ENCODE data around the gene RAI1.

The RAI1 gene

DNA sequence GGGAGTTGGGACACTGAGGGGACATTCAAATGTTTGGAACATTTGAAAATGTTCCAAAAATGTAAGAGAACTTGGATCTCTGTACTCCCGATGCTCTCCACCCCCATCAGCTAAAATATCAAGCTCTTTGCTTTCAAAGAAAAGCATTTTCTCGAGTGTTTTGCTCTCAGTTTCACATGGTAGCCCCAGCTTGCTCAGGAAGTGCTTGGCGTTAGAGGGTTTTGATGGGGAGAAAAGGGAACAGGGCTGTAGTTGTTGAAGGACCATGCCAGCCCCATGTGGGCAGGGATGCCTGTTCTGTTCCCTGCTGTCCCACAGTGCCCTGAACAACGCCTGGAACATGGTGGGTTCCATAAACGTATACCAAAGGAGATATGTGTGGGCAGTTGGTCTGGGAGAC, 37.0 kb downstream of the RAI1 start:
- no peak for DNase-seq (ENCODE audit: low read depth in 2 of 2)

GRCh38 chr17:17719199-17719940, 38.1 kb downstream of the RAI1 start:
- no peak for DNase-seq (ENCODE audit: low read depth in 2 of 2)

DNA sequence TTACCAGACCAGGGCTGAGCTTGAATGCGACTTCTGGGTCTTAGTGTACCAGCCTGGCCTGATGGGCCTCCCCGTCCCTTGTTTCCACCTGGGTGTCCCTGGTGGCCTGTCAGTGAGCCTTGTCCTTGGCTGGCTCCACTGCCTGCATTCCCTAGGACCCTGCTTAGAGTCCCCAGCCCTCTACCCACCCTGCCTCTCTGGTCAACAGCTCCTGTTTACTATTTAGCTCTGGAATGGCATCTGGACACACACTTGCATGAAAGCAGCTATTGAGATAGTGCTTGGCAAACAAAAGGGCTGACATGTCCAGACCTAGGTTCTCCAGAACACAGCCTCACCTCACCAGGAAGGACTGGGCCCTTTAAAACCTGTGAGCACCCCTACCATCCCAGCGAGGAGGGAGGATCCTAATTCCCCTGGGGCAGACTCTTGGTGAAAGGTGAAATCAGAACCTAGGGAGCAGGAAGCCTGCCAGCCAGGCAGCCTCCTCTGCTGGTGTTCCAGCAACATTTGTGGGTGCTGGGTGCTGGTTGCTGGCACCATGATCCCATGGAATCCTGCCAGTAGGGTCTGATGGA, 38.8 kb downstream of the RAI1 start:
- no peak for DNase-seq (ENCODE audit: low read depth in 2 of 2)

DNA sequence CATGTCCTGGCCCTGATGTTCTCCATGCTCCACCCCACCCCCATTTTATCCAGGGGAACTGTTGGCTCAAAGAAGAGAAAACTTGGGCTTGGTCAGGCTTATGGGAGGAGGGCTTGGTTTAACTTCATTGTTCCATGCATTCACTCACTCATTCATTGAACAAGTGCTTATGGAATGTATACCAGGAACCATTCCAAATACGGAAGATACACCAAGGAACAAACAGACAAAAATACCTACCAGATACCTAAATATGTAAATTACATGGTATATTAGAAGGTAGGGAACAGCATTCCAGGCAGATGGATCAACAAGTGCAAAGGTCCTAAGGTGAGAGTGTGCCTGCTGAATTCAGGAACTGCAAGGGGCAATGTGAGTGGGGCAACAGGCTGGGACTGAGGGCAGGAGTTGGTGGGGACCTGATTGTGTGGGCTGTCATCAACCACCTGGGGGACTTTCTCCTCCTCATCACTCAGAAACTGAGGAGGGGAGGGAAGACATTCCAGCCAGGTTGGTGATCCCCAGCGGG, 39.9 kb downstream of the RAI1 start:
- no peak for DNase-seq (ENCODE audit: low read depth in 2 of 2)

- DNase-seq (ENCODE audit: low read depth in 2 of 2) = no peak
These were observed 41.0 kb downstream of the RAI1 start for GRCh38 chr17:17722081-17722905.

- no peak for DNase-seq (ENCODE audit: low read depth in 2 of 2)
These were observed 41.7 kb downstream of the RAI1 start for GRCh38 chr17:17722906-17723353.

- DNase-seq (ENCODE audit: low read depth in 2 of 2) = peak in 1 of 2 donors; percentile 25
These were observed 42.4 kb downstream of the RAI1 start for GRCh38 chr17:17723354-17724261.

- peak in 1 of 2 donors; percentile 22 for DNase-seq (ENCODE audit: low read depth in 2 of 2)
These were observed 43.2 kb downstream of the RAI1 start for GRCh38 chr17:17724307-17725010.

GRCh38 chr17:17725011-17725751, 43.9 kb downstream of the RAI1 start:
- no peak for DNase-seq (ENCODE audit: low read depth in 2 of 2)

DNA sequence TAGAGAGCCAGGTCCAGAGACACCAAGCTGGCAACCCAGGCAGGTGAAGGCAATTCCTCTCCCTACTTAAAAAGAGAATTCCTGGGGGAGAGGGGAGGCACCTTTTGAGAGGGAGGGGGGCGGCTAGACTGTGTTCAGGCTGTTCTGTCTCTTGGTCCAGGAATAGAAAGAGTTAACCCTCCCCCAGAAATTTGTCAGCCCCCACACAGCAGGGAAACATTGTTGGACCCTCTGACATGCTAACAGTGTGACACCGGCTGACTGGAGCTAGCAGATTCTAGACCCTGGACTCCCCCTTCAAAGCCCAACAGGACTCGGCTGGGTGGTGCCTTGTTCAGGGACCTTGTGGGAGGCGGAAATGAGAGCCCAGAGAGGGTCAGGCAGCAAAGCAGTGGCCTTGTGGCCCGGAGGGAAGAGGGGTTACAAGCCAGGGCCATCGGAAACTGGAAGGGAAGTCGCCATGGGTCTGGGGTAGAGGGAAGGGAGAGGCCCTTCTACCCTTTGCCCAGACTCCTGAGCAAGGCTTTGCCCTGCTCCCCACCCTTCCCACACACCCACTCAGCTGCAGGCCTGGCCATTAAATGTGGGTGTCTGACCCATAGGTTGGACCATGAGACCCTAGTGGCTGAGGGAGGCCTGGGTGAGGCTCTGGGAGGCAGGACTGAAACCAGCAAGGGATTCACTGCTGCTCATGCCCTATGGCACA, 44.6 kb downstream of the RAI1 start:
- no peak for DNase-seq (ENCODE audit: low read depth in 2 of 2)

DNA sequence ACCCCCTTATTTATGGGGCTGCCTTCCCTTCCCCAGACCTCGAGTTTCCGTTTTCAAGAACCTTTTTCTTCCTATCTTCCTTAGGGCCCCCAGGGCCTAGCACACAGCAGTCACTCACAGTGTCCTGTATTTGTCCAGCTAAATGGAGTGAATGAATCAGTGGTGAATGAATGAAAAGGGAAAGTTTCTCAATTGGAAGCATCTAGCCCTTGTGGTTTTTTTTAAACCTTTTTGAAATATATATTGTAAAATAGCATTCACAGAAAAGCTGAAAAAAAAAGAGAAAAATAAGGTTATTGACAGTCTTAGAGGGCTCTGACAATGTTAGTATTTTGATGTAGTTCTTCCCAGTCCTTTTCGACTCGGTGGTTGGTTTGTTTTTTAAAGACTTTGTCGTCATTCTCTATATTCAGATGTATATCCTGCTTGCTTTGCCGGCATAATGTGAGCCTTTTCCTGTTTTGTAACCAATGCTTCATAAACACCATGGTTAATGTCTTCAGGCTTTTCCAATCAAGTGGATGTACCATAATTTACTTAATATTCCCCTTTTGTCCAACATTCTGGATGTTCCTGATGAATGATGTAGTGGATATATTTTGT, 45.3 kb downstream of the RAI1 start:
- no peak for DNase-seq (ENCODE audit: low read depth in 2 of 2)

- DNase-seq (ENCODE audit: low read depth in 2 of 2) = no peak
These were observed 45.9 kb downstream of the RAI1 start for GRCh38 chr17:17727111-17727659.

DNA sequence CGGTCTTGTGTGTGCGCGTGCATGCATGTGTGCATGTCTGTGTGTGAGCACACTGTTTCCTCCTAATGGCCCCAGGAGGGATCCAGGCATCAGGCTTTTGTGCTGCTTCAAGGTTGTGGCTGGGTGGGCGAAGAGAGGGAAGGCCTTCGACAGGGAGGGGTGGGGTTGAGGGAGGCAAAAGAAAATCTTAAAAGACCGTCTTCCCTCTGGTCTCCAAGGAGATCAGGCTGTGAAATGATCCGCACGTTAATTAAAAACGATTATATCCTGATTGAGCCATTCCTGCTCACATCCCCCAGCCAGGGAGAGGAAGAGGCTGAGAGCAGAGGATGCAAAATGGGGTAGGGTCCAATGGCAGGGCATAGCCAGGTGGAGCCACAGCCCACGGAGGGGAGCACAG, 46.9 kb downstream of the RAI1 start:
- DNase-seq (ENCODE audit: low read depth in 2 of 2) = no peak

GRCh38 chr17:17728550-17729251, 47.4 kb downstream of the RAI1 start:
- no peak for DNase-seq (ENCODE audit: low read depth in 2 of 2)

- no peak for DNase-seq (ENCODE audit: low read depth in 2 of 2)
These were observed 48.5 kb downstream of the RAI1 start for GRCh38 chr17:17729620-17730249.

GRCh38 chr17:17730250-17730935, 49.1 kb downstream of the RAI1 start:
- DNase-seq (ENCODE audit: low read depth in 2 of 2) = no peak

GRCh38 chr17:17732444-17732843, 51.2 kb downstream of the RAI1 start:
- DNase-seq (ENCODE audit: low read depth in 2 of 2) = no peak

Measured in stimulated activated CD8-positive, alpha-beta memory T cell treated with anti-CD3 and anti-CD28 coated beads, Interleukin-2, amount 100 ng/mL, for 48 hours (primary cell).